ENCODE data around the gene PDE7B. TPM values are rescaled to one million over a fixed set of nuclear protein-coding genes. Genes with fewer than 3 reads are reported as not detected.
A peak's percentile ranks its signal among the peaks of the same experiment; 100 is the strongest.

PDE7B gene
- polyA plus RNA-seq, 1 of the 3 experiments (the other 2 are of a cell fraction): 1.9 TPM

GRCh38 chr6:135976585-135976984 is 125.1 kb downstream of the PDE7B start (continued):
- TF ChIP-seq, protein P1, sequence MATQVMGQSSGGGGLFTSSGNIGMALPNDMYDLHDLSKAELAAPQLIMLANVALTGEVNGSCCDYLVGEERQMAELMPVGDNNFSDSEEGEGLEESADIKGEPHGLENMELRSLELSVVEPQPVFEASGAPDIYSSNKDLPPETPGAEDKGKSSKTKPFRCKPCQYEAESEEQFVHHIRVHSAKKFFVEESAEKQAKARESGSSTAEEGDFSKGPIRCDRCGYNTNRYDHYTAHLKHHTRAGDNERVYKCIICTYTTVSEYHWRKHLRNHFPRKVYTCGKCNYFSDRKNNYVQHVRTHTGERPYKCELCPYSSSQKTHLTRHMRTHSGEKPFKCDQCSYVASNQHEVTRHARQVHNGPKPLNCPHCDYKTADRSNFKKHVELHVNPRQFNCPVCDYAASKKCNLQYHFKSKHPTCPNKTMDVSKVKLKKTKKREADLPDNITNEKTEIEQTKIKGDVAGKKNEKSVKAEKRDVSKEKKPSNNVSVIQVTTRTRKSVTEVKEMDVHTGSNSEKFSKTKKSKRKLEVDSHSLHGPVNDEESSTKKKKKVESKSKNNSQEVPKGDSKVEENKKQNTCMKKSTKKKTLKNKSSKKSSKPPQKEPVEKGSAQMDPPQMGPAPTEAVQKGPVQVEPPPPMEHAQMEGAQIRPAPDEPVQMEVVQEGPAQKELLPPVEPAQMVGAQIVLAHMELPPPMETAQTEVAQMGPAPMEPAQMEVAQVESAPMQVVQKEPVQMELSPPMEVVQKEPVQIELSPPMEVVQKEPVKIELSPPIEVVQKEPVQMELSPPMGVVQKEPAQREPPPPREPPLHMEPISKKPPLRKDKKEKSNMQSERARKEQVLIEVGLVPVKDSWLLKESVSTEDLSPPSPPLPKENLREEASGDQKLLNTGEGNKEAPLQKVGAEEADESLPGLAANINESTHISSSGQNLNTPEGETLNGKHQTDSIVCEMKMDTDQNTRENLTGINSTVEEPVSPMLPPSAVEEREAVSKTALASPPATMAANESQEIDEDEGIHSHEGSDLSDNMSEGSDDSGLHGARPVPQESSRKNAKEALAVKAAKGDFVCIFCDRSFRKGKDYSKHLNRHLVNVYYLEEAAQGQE (IDR thresholded peaks at IDR 0.05; ENCODE audit: low read depth, low read length): no peak
- no peak for TF ChIP-seq EP300 (IDR thresholded peaks at IDR 0.05; ENCODE audit: borderline replicate concordance in 1 of 2, low read depth in 1 of 2, low read length in 1 of 2)
- TF ChIP-seq, protein P2, sequence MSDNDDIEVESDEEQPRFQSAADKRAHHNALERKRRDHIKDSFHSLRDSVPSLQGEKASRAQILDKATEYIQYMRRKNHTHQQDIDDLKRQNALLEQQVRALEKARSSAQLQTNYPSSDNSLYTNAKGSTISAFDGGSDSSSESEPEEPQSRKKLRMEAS (IDR thresholded peaks at IDR 0.05; ENCODE audit: low read depth): no peak
- TF ChIP-seq TAF1 (IDR thresholded peaks at IDR 0.05; ENCODE audit: borderline replicate concordance, low read depth, low read length): no peak
- TF ChIP-seq NFIC (IDR thresholded peaks at IDR 0.05; ENCODE audit: borderline replicate concordance): no peak
- TF ChIP-seq GATA2 (CRISPR knock-in tag; IDR thresholded peaks at IDR 0.05): no peak
- no peak for TF ChIP-seq RAD21 (IDR thresholded peaks at IDR 0.05; ENCODE audit: low read length)
- TF ChIP-seq TCF12 (IDR thresholded peaks at IDR 0.05): no peak
- TF ChIP-seq MXI1 (IDR thresholded peaks at IDR 0.05; ENCODE audit: low read depth, low read length): no peak
- no peak for TF ChIP-seq YY1 (IDR thresholded peaks at IDR 0.05; ENCODE audit: low read depth)
- TF ChIP-seq EZH2phosphoT487 (IDR thresholded peaks at IDR 0.05; ENCODE audit: borderline replicate concordance, low read depth): no peak

DNA sequence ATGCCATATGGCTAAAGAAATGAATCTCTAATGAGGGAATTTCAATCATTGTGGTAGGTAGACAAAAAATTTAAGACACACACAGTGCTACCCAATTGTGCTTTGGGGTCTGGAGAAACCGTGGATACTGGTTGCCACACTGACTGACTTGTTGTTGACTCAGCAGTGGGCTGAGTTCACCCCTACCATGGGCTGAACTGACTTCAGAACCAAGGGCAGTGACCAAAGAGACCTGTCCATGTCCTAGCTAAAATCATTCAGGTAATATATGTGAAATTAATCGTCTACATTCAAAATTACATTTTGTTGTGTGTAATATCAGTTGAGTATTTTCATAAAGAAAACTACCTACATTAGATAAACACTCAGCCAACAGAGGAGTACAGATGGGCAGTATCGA is 131.6 kb downstream of the PDE7B start:
- no peak overlapping the region for H3K4me2 ChIP-seq
- no peaks in the 10 kb centered on the region for H3K79me2 ChIP-seq (ENCODE audit: insufficient read depth)
- H3K9ac ChIP-seq: no peak overlapping the region
- no peaks in the 10 kb centered on the region for H4K20me1 ChIP-seq (ENCODE audit: insufficient read depth)
- DNase-seq: no peak
- H3K4me1 ChIP-seq (ENCODE audit: control insufficient read depth in 1 of 2, insufficient read depth in 2 of 2, low read depth in 1 of 2, low read length in 1 of 2): no peaks in the 10 kb centered on the region; a peak in 1 of 4 replicates
- CTCF ChIA-PET: no interaction called here
- no peak overlapping the region for H3K27ac ChIP-seq (ENCODE audit: low read depth in 2 of 2, low read length in 1 of 2)
- 88% methylated on average over 3 of the region's 3 CpGs for WGBS (ENCODE audit: low lambda C conversion rate)
- no peaks in the 10 kb centered on the region for H3K27me3 ChIP-seq (ENCODE audit: insufficient read depth)
- no peak overlapping the region for H3K4me3 ChIP-seq (ENCODE audit: low read depth in 2 of 2, low read length in 1 of 2)
- no peaks in the 10 kb centered on the region for H3F3A ChIP-seq (replicated peaks; ENCODE audit: insufficient read depth)
- POLR2A ChIA-PET: no interaction called here
- H3K9me2 ChIP-seq: no peaks in the 10 kb centered on the region
- H3K9me3 ChIP-seq: no peaks in the 10 kb centered on the region
- no peaks in the 10 kb centered on the region for H3K36me3 ChIP-seq (replicated peaks in 1 of 2; ENCODE audit: control insufficient read depth in 1 of 2, insufficient read depth in 2 of 2, low read length in 1 of 2)
- TF ChIP-seq, protein P3, sequence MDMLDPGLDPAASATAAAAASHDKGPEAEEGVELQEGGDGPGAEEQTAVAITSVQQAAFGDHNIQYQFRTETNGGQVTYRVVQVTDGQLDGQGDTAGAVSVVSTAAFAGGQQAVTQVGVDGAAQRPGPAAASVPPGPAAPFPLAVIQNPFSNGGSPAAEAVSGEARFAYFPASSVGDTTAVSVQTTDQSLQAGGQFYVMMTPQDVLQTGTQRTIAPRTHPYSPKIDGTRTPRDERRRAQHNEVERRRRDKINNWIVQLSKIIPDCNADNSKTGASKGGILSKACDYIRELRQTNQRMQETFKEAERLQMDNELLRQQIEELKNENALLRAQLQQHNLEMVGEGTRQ (IDR thresholded peaks at IDR 0.05; ENCODE audit: borderline replicate concordance, low read depth, low read length): no peak
- TF ChIP-seq, protein P1 (IDR thresholded peaks at IDR 0.05; ENCODE audit: low read depth, low read length): peak; percentile 78
- TF ChIP-seq MEF2A (IDR thresholded peaks at IDR 0.05; ENCODE audit: borderline replicate concordance, low read depth): no peak
- no peak overlapping the region for H2AFZ ChIP-seq (ENCODE audit: low read depth)

Measured in SK-N-SH (cell line).